GM03348 (cell line): Measurements from ENCODE around the gene CCDC88C.
"Not testable (repeated sequence)": the region's sequence is repeated elsewhere in the genome, so short reads cannot be mapped to it uniquely, and the experiment has no call there.

Experiments
- DNase-seq: peaks from one replicate; pipeline ENCODE4 v3.0.0; 2012; ENCODE audit warnings: low spot score

CCDC88C gene, protein sequence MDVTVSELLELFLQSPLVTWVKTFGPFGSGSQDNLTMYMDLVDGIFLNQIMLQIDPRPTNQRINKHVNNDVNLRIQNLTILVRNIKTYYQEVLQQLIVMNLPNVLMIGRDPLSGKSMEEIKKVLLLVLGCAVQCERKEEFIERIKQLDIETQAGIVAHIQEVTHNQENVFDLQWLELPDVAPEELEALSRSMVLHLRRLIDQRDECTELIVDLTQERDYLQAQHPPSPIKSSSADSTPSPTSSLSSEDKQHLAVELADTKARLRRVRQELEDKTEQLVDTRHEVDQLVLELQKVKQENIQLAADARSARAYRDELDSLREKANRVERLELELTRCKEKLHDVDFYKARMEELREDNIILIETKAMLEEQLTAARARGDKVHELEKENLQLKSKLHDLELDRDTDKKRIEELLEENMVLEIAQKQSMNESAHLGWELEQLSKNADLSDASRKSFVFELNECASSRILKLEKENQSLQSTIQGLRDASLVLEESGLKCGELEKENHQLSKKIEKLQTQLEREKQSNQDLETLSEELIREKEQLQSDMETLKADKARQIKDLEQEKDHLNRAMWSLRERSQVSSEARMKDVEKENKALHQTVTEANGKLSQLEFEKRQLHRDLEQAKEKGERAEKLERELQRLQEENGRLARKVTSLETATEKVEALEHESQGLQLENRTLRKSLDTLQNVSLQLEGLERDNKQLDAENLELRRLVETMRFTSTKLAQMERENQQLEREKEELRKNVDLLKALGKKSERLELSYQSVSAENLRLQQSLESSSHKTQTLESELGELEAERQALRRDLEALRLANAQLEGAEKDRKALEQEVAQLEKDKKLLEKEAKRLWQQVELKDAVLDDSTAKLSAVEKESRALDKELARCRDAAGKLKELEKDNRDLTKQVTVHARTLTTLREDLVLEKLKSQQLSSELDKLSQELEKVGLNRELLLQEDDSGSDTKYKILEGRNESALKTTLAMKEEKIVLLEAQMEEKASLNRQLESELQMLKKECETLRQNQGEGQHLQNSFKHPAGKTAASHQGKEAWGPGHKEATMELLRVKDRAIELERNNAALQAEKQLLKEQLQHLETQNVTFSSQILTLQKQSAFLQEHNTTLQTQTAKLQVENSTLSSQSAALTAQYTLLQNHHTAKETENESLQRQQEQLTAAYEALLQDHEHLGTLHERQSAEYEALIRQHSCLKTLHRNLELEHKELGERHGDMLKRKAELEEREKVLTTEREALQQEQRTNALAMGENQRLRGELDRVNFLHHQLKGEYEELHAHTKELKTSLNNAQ (N-terminal part only)

DNA sequence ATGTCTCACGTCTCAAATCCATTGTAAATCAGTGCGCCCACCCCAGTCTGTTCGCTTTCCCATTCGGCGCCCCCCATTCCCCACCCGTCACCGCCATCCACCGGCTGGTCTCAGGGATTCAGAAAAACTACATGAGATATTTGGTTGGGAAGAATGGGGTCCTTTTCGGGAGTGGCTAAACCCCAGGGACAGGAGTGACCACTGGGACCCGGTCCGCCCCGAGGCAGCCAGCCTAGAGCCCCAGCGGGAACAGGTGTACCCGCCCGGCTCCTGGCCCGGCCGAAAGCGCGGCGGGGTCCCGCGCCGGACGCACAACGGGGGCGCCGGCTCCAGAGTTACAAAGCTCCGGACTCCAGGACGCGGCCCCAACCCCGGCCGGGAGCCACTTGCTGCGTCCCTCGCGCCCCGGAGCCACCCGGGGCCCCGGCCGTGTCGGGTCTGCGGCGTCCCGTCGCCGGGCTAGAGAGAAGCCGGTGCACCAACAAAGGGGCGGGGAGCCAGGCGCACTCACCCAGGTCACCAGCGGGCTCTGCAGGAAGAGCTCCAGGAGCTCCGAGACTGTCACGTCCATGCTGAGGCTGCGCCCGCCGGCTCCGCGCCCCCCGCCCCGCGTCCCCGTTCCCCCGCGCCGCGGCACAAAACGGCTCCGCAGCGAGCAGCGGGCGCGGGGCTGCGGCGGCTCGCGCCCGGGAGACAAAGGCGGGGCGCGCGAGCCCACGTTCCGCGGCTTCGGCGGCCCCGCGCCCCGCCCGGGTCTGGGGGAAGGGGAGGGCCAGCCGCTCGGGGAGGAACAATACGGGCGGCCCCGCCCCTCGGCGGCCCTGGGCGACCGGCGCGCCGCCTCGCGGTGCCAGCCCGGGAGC lies at the start of gene CCDC88C:
TSS of gene CCDC88C (minus strand) at position 701 of the 863 bp plus-strand sequence. CDS start at position 571, 130 bp downstream.
- DNase-seq: peak; percentile 68

DNA sequence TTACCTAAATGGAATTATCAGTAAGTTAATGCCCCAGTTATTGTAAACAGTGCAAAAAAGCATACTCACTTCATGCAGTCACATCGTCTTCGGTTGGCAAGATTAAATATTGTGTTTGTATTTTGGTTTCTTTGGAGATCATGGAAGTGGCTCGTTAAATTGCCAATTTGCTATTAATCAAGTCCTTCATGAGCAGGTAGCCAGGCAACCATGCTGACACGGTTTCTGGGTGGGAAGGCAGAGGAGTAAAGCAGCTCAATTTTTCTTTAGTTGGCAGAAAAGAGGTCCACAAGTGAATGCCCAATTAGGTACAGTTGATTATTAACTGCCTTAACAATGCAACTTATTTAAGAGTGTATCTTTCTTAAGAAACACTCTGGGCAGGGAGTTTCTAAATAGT lies 48.6 kb upstream of the CCDC88C start:
- DNase-seq: no peak

DNA sequence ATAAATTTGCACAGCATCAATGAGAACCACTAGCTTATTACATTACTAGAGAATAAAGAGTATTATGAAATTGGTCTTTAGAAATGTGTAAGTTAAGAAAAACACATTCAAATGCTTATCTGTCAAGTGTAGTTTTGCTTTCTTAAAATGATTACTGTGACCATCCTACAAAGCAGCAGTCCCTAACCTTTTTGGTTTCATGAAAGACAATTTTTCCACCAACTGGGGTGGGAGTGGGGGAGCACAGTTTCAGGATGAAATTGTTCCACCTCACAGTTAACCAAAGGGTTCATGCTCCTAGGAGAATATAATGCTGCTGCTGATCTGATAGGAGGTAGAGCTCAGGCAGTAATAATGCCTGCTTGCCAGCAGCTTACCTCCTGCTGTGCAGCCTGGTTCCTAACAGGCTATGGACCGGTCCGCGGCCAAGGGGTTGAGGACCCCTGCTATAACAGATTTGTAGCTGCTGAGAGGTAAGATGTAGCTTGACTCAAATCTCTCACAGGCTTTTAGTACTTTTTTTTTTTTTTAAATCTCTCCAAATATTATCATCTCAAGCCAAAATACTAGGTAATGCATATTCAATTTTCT lies 47.1 kb upstream of the CCDC88C start:
- no peak for DNase-seq

DNA sequence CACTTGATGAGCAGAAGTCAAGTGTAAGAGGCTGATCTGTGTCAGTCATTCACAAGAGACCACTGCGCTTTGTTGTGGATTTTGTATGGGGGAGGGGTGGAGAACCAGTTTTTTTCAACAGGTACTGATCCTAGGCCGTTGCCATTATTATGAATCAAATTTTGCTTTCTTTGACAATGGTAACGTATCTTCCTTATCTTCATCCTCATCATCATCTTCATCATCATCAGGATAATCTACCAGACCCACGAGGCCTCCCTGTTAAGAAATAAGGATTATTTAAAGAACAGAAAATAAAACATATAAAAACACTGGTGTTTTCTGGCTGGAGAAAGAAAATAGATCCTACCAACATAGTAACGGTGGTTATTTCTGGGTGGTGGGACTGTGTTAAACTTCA lies 41.0 kb upstream of the CCDC88C start:
- no peak for DNase-seq

DNA sequence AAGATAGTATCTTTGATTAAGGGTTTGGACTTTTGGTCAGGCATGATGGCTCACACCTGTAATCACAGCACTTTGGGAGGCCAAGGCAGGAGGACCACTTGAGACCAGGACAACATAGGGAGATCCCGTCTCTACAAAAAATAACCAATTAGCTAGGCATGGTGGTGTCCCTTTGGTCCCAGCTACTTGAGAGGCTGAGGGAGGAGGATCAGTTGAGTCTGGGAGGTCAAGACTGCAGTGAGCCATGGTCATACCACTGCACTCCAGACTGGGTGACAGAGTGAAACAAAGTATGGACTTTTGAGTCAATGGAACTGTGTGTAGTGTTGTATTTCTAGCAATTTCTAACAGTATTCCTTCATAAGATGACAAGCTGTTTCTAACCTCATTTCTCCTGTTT lies 38.7 kb upstream of the CCDC88C start:
- DNase-seq: no peak

DNA sequence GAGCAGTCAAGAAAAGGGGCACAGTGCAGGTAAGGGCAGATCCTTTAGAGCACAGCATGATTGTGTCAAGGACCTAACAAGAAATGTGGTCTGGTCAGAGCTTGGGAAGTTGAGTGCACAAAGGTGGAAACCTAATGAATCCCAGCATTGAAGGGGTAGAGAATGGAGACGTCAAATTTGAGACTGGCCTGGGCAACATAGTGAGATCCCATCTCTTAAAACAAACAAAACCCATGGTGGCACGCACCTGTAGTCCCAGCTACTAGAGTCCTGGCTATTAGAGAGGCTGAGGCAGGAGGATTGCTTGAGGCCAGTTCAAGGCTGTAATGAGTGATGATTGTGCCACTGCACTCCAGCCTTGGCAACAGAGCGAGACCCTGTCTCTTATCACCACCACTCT lies 37.0 kb upstream of the CCDC88C start:
- DNase-seq: no peak

DNA sequence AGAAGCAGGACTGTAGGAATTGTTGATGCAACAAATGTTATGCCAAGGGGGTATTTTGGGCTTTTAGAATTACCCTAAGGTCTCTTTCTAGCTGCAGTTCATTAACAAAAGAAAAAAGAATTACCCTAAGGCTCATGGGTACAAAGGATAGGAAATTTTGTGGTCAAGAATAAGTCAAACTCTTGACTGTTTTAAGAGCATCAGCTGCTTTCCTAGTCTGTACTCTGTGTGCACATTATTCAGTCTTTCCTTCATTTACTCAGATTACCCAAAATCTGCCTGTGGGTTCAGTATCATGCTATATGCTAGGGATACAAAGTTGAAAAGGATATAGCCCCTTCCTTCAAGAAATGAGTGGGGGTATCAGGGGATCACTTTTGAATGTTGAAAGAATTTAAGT lies 36.5 kb upstream of the CCDC88C start:
- DNase-seq: no peak

DNA sequence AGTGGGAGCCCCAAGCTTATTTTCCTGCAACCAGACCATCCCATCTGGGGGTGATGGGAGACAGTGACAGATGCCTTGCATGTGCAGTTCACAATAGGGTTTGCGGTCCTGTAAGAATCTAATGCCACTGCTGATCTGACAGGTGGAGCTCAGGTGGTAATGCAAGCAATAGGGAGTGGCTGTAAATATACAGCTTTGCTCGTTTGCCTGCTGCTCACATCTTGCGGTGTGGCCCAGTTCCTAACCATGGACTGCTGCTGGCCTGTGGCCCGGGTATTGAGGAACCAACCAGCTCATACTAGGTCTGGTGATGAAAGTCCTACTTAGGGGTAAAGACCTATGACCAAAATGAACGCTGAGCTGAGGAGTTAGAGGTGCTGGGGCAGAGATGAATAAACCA lies 36.1 kb upstream of the CCDC88C start:
- DNase-seq: no peak

DNA sequence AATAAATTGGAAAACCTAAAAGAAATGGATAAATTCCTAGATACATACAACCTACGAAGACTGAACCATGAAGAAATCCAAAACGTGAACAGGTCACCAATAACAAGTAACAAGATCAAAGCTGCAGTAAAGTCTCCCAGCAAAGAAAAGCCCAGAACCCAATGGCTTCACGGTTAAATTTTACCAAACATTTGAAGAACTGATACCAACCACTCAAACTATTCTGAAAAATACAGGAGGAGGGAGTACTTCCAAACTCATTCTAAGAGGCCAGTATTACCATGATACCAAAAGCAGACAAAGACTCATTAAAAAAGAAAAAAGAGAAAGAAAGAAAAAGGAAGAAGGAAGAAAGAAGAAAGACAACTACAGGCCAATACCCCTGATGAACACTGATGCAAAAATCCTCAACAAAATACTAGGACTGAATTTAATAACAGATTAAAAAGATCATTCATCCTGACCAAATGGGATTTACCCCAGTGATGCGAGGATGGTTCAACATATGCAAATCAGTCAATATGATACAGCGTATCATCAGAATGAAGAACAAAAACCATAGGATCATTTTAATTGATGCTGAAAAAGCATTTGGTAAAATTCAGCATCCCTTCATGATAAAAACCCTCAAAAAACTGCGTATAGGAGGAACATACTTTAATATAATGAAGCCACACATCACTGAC lies 26.9 kb upstream of the CCDC88C start:
- DNase-seq: no peak

DNA sequence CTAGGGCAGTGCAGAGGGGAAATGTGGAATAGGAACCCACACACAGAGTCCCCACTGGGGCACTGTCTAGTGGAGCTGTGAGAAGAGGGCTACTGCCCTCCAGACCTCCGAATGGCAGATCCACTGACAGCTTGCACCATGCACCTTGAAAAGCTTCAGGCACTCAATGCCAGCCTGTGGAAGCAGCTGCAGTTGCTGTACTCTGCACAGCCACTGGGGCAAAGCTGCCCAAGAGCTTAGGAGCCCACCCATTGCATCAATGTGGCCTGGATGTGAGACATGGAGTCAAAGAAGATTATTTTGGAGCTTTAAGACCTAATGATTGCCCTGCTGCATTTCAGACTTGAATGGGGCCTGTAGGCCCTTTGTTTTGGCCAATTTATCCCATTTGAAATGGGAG lies 21.7 kb upstream of the CCDC88C start:
- no peak for DNase-seq

DNA sequence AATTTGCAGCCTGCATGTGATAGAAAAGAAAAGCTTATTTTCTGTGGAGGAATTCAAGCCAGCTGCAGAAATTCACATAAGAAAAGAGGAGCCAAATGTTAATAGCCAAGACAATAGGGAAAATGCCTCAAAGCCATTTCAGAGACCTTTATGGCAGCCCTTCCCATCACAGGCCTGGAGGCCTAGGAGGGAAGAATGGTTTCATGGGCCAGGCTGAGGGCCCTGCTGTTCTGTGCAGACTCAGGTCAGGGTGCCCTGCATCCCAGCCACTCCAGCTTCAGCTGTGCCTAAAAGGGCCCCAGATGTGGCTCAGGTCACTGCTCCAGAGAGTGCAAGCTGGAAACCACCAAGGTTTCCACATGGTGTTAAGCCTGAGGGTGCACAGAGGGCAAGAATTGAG lies 21.2 kb upstream of the CCDC88C start:
- DNase-seq: no peak

DNA sequence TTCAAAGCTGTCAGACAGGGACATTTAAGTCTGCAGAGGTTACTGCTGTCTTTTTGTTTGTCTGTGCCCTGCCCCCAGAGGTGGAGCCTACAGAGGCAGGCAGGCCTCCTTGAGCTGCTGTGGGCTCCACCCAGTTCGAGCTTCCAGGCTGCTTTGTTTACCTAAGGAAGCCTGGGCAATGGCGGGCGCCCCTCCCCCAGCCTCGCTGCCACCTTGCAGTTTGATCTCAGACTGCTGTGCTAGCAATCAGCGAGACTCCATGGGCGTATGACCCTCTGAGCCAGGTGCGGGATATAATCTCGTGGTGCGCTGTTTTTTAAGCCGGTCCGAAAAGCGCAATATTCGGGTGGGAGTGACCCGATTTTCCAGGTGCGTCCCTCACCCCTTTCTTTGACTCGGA lies 18.6 kb upstream of the CCDC88C start:
- DNase-seq: not testable (repeated sequence)

DNA sequence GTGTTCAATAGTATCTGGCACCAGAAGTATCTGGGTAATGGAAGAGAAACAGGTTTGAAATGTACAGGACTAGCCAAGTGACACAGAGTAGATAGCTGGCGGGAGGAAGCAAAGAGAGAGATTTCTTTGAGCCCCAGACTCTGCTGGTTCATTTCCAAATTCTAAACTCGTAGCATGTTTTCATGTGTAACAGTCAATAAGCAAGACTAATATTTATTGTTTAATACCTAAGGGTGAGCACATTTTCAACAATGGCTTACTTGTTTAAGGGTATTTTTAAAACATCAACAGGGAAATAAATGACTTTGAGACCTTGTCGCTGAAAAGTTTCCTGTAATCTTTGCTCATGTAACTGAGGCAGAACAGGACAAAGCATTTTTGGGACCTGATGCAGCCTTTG lies 11.8 kb upstream of the CCDC88C start:
- DNase-seq: no peak

DNA sequence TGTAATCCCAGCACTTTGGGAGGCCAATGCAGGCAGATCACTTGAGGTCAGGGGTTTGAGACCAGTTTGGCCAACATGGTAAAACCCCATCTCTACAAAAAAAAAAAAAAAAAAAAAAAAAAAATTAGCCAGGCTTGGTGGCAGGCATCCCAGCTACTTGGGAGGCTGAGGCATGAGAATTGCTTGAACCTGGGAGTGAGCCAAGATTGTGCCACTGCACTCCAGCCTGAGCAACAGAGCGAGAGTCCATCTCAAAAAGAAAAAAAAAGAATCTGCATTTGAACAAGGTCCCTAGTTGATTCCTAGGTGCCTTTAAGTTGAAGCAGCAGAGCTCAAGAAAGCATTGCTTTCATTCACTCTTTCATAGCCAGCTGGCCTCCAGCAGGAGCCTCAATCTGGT lies 11.3 kb upstream of the CCDC88C start:
- DNase-seq: not testable (repeated sequence)

DNA sequence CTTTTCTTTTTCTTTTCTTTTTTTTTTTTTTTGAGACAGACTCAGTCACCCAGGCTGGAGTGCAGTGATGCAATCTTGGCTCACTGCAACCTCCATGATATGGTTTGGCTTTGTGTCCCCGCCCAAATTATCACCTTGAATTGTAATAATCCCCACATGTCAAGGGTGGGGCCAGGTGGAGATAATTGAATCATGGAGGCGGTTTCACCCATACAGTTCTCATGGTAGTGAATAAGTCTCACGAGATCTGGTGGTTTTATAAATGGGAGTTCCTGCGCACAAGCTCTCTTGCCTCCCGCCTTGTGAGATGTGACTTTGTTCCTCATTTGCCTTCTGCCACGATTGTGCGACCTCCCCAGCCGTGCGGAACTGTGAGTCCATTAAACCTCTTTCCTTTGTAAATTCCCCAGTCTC lies 7.9 kb upstream of the CCDC88C start:
- not testable (repeated sequence) for DNase-seq

DNA sequence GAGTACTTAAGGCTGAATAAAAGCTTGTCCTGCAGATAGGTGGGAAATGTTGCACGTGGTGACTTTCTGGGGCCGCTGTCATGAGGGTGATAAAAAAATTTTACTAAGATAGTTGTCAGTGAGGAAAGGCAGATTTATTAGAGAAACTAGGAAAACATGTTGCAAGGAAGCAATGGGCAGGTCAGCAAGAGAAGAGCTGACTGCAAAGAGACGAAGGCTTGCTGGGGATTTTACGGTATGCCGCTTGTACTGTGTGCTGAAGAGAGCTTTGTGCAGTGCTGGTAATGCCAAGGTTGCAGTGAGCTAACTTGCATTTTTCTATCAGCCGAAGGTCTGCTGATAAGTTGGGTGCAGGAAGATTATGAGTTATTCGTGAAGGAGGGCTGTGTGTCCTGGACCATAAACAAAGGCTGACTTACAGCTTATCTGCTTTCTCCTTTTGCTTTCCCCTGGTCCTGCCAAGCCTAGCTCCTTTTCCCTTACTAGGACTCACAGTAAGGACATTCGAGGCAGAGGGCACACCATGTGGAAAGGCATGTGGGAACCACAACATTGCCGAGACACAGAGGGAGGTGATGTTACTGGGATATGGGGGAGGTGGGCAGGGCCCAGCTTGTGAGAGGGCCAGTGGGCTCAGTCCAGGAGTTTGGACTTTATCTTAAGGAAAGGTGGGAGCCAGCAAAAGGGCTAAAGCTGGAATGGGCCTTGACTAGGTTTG lies 7.4 kb upstream of the CCDC88C start:
- peak; percentile 0 for DNase-seq

DNA sequence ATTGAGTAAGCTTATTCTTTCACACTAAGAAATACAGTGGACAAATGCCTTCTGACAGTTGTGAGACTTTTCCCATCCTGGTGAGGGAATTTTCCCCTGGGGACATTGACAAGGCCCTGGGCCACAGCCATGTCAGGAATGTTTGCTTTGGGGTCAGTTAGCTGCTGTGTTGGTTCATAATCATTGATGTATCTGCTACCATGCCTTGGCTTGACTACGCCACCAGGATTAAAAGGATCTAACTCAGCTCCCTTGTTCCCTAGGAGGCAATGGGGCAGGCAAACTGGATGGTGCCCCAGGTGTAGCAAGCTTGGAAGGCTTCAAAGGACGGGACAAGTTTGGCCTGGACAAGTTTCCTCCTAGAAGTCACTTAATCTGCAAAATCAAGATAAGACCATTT lies 3.1 kb upstream of the CCDC88C start:
- DNase-seq: peak; percentile 1

DNA sequence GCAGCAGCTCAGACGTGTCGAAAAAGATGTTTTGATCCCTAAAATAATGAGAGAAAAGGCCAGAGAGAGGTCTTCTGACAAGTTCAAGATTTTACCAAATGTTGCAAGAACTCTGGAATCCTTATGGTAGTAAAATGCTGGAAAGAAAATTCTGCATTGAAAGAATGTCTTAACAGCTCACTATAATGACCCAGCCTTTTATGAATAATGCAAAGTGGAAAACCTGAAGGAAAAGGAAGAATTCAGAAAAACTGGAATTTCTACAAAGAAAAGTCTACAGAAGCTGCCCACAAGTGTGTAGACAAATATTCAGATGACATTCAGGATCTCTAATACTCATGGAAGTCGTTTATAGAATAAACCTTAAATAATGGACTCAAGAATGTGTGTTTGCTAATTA lies 1.8 kb upstream of the CCDC88C start:
- DNase-seq: no peak

DNA sequence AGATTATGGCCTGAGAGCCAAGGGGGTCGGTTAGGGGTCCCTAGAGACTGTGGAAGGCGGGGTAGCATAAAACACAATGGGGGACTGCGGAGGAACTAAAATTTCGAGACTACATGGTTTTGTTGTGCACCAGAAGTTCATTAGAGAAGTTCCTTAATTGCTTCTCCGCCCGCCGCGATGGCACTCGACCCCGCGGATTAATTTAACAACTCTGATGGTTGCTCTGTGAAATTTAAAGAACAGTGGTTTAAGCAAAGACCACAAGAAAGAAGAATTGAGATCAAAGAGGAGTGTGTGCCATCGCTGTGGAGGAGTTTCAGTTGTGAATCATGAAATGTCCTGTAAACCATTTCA lies 1.4 kb upstream of the CCDC88C start:
- no peak for DNase-seq
